HCT116 (cell line): ENCODE data around the gene ING1.

ENCODE experiments used
- CTCF ChIP-seq, 3 experiments: fragments of 200-600 bp in 1 of 3; sonication (generic) in 1 of 3; IDR thresholded peaks in 2 of 3; conservative IDR thresholded peaks in 1 of 3; 2 replicates each; pipeline ENCODE4 v1.5.1; 2012 to 2017; ENCODE audit warnings: low read depth in 2 of 3, low read length in 2 of 3, antibody characterized with exemption in 1 of 3, borderline replicate concordance in 1 of 3, control low read depth in 1 of 3, mild to moderate bottlenecking in 1 of 3, mixed read lengths in 1 of 3, mixed run types in 1 of 3, moderate library complexity in 1 of 3; ENCODE audit not compliant: insufficient read depth in 1 of 3
- EZH2 ChIP-seq: fragments of 200-600 bp; sonication (generic); IDR thresholded peaks from 2 replicates; pipeline ENCODE4 v1.6.1; 2017; ENCODE audit warnings: antibody characterized with exemption, mixed run types
- POLR2A ChIP-seq: IDR thresholded peaks from 2 replicates; pipeline ENCODE4 v1.7.0; 2011; ENCODE audit warnings: borderline replicate concordance; ENCODE audit not compliant: insufficient read depth, insufficient read length; ENCODE audit errors: extremely low read depth

GRCh38 chr13:110713642-110713952, at the start of gene ING1:
- TF ChIP-seq CTCF (IDR thresholded peaks at IDR 0.05 in 2 of 3, conservative IDR thresholded peaks at IDR 0.05 in 1 of 3; ENCODE audit: borderline replicate concordance in 1 of 3, insufficient read depth in 1 of 3, low read depth in 2 of 3, low read length in 2 of 3) (no peak), POLR2A (no peak), EZH2 (no peak)
